Measurements from ENCODE around the gene SELP. TPM values are rescaled to one million over a fixed set of nuclear protein-coding genes. Genes with fewer than 3 reads are reported as not detected.

SELP gene
- total and polyA plus RNA-seq, 9 of the 15 experiments (the other 6 are each of a cell fraction or from before 2014, with no cell fraction given), result not detected

DNA sequence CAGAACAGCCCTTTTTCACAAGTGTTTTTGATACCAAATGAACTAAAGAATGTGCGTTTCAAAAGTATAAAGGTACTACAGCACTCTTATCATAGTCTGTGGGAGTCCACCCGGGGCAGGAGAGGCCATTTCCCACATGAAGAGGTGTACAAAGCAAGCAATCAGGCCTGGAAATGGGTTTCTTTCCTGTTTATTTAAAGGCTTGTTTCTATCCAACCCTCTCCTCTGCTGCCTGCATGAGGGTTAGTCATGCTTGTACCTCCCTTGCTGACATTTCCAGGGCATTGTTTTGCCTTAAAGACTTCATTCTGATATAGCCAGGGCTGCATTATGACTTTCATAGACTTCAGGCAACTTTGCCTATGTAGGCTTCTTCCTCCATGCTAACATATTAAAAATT lies 11.6 kb downstream of the SELP start:
- no peak for DNase-seq (ENCODE audit: extremely low read depth in 1 of 4, low spot score in 3 of 4)
- H3K9me3 ChIP-seq (replicated peaks; ENCODE audit: control insufficient read depth, insufficient read depth, low read depth, low read length), result no peaks in the 10 kb centered on the region
- no TSS peak for BruUV-seq (replicated peaks)

DNA sequence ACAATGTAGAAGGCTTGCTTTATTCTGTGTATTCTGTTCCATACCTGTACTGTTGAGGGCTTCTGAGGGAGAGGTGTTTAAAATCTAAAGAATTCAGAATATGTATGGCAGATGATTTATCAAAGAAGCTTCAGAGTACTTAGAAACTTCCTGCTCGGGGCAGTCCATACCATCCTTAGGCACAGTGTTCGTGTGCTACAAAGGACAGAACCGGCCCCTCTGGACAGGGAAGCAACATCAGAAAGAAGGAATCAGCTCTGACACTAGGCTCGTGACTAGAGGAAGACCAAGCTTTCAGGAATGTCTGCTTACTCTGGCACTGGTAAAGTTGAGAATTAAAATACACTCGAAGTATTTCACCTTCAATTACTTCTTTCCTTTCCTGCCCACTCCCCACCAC lies 14.1 kb downstream of the SELP start:
- H3K27me3 ChIP-seq (ENCODE audit: control insufficient read depth in 2 of 2, insufficient read depth in 2 of 2, low read length in 2 of 2), result 0 out of 5 replicates have a peak, but pooled peaks cover 2 to 3% of the 10 kb centered on the region in 2 experiments
- no peak overlapping the region for H3K27ac ChIP-seq (ENCODE audit: extremely low read depth, low read depth, low read length)
- no peaks in the 10 kb centered on the region for H4K20me1 ChIP-seq (replicated peaks; ENCODE audit: control insufficient read depth, insufficient read depth, low read length)
- FAIRE-seq (no peak), ATAC-seq (no peak), DNase-seq (ENCODE audit: extremely low read depth in 1 of 4, low spot score in 3 of 4) (no peak)
- no peak overlapping the region for H3K9ac ChIP-seq (ENCODE audit: insufficient read depth in 1 of 2, low read depth in 2 of 2, low read length in 2 of 2)
- no peaks in the 10 kb centered on the region for H3K9me3 ChIP-seq (replicated peaks; ENCODE audit: control insufficient read depth, insufficient read depth, low read depth, low read length)
- intact Hi-C loops (cut with micrococcal nuclease) (no loop called here), in situ Hi-C loops (cut with MboI) (no loop called here)
- WGBS (ENCODE audit: insufficient coverage, low coverage, missing lambda C conversion rate), result 1% methylated on average over 5 of the region's 5 CpGs
- BruUV-seq (replicated peaks), result no TSS peak
- H3K79me2 ChIP-seq (ENCODE audit: control insufficient read depth, insufficient read depth, low read length), result no peaks in the 10 kb centered on the region
- H3K4me3 ChIP-seq, result no peak overlapping the region
- TF ChIP-seq ZNF830 (CRISPR knock-in tag; IDR thresholded peaks at IDR 0.05) (no peak), ZNF12 (CRISPR knock-in tag; IDR thresholded peaks at IDR 0.05) (no peak)
- H3K4me1 ChIP-seq (replicated peaks in 1 of 2; ENCODE audit: control insufficient read depth in 2 of 2, insufficient read depth in 2 of 2, low read length in 2 of 2), result no peaks in the 10 kb centered on the region
- H2AFZ ChIP-seq (ENCODE audit: low read depth, low read length), result no peak overlapping the region
- H3K36me3 ChIP-seq (ENCODE audit: control insufficient read depth, insufficient read depth, low read length), result no peaks in the 10 kb centered on the region
- no peaks in the 10 kb centered on the region for H3K9me1 ChIP-seq (ENCODE audit: control insufficient read depth, insufficient read depth, low read length)
- ChIA-PET CTCF (ENCODE audit: low intra/inter-chr PET ratio) (no interaction called here), POLR2A (no interaction called here)
- no peak overlapping the region for H3K4me2 ChIP-seq (ENCODE audit: insufficient read depth, low read length)

More for the DNA sequence above, 11.6 kb downstream of the SELP start:
- intact Hi-C loops (cut with micrococcal nuclease) (no loop called here), in situ Hi-C loops (cut with MboI) (no loop called here)
- no peaks in the 10 kb centered on the region for H3K9me1 ChIP-seq (ENCODE audit: control insufficient read depth, insufficient read depth, low read length)
- no peak overlapping the region for H3K27ac ChIP-seq (ENCODE audit: extremely low read depth, low read depth, low read length)
- WGBS (ENCODE audit: insufficient coverage, low coverage, missing lambda C conversion rate), result 0% methylated on average over 2 of the region's 2 CpGs
- ChIA-PET POLR2A (interaction anchor here (0.6 kb wide), 1 partner anchor 23 kb away, joined by 3 read pairs; no protein-coding TSS in a partner anchor), CTCF (ENCODE audit: low intra/inter-chr PET ratio) (no interaction called here)
- H3K79me2 ChIP-seq (ENCODE audit: control insufficient read depth, insufficient read depth, low read length), result no peaks in the 10 kb centered on the region
- no peak overlapping the region for H2AFZ ChIP-seq (ENCODE audit: low read depth, low read length)
- ATAC-seq (no peak), FAIRE-seq (no peak)
- no peak overlapping the region for H3K4me3 ChIP-seq
- H3K9ac ChIP-seq (ENCODE audit: insufficient read depth in 1 of 2, low read depth in 2 of 2, low read length in 2 of 2), result no peak overlapping the region
- H3K27me3 ChIP-seq (ENCODE audit: control insufficient read depth in 2 of 2, insufficient read depth in 2 of 2, low read length in 2 of 2), result 0 out of 5 replicates have a peak, but pooled peaks cover 2 to 10% of the 10 kb centered on the region in 2 experiments
- TF ChIP-seq PHB (CRISPR knock-in tag; IDR thresholded peaks at IDR 0.05) (no peak), POLR2A (conservative IDR thresholded peaks at IDR 0.05) (no peak), ATF7 (IDR thresholded peaks at IDR 0.05) (no peak), RBM34 (IDR thresholded peaks at IDR 0.05; ENCODE audit: borderline replicate concordance, insufficient read depth, low read length) (no peak), ELF2 (CRISPR knock-in tag; IDR thresholded peaks at IDR 0.05) (no peak)
- no peaks in the 10 kb centered on the region for H4K20me1 ChIP-seq (replicated peaks; ENCODE audit: control insufficient read depth, insufficient read depth, low read length)
- H3K4me1 ChIP-seq (replicated peaks in 1 of 2; ENCODE audit: control insufficient read depth in 2 of 2, insufficient read depth in 2 of 2, low read length in 2 of 2), result no peaks in the 10 kb centered on the region
- no peaks in the 10 kb centered on the region for H3K36me3 ChIP-seq (ENCODE audit: control insufficient read depth, insufficient read depth, low read length)
- no peak overlapping the region for H3K4me2 ChIP-seq (ENCODE audit: insufficient read depth, low read length)

Measured in K562 (cell line).